SK-N-SH (cell line): ENCODE data around the gene LRRC70. TPM values are rescaled to one million over a fixed set of nuclear protein-coding genes. Genes with fewer than 3 reads are reported as not detected.

Source experiments
- CTCF ChIA-PET: fragments of 300-600, 350-600 bp; formaldehyde crosslinking; extraction: SDS; loops from one replicate; lab custom pipeline; 2021; lab: Yijun Ruan, JAX
- POLR2A ChIA-PET: fragments of 350-600 bp; sonication (Branson Sonifier 250); formaldehyde crosslinking; extraction: SDS; loops from one replicate; lab custom pipeline; 2020; ENCODE audit warnings: antibody characterized with exemption, inconsistent platforms; lab: Yijun Ruan, JAX
- DNase-seq: peaks from one replicate; pipeline ENCODE4 v3.0.0; 2012
- H2AFZ ChIP-seq: fragments of 200-600 bp; sonication (generic); 2 replicates; pipeline ENCODE4 v1.8.1; 2016; ENCODE audit warnings: antibody characterized with exemption, mild to moderate bottlenecking, low read depth
- H3F3A ChIP-seq: fragments of 200-600 bp; sonication (generic); replicated peaks from 2 replicates; pipeline ENCODE3; 2016; ENCODE audit warnings: antibody characterized with exemption, mild to moderate bottlenecking; ENCODE audit not compliant: insufficient read depth
- H3K27ac ChIP-seq, 2 experiments: fragments of 200-500 bp in 1 of 2; fragments of 200-600 bp in 1 of 2; sonication (Bioruptor generic) in 1 of 2; sonication (generic), shearing (Covaris generic) in 1 of 2; 2 replicates each; pipeline versions ENCODE4 v1.5.1 to v1.6.1; 2014 to 2016; ENCODE audit warnings: low read depth in 2 of 2, inconsistent platforms in 1 of 2, low read length in 1 of 2, mild to moderate bottlenecking in 1 of 2, mixed read lengths in 1 of 2
- H3K27me3 ChIP-seq: fragments of 200-600 bp; sonication (generic), shearing (Covaris generic); 2 replicates; pipeline ENCODE4 v1.6.1; 2016; ENCODE audit warnings: mixed run types; ENCODE audit not compliant: insufficient read depth
- H3K36me3 ChIP-seq, 2 experiments: fragments of 200-500 bp in 1 of 2; fragments of 200-600 bp in 1 of 2; sonication (Bioruptor generic) in 1 of 2; sonication (generic) in 1 of 2; replicated peaks in 1 of 2; 2 replicates each; pipeline versions ENCODE3 to v1.5.1; 2014 to 2016; ENCODE audit warnings: low read length in 1 of 2, mild to moderate bottlenecking in 1 of 2; ENCODE audit not compliant: insufficient read depth in 2 of 2, control insufficient read depth in 1 of 2
- H3K4me1 ChIP-seq, 2 experiments: fragments of 200-500 bp in 1 of 2; fragments of 200-600 bp in 1 of 2; sonication (Bioruptor generic) in 1 of 2; sonication (generic), shearing (Covaris generic) in 1 of 2; 2 replicates each; pipeline versions ENCODE4 v1.5.1 to v1.6.1; 2014 to 2016; ENCODE audit warnings: low read depth in 1 of 2, low read length in 1 of 2, mixed run types in 1 of 2; ENCODE audit not compliant: insufficient read depth in 2 of 2, control insufficient read depth in 1 of 2
- H3K4me2 ChIP-seq: fragments of 200-600 bp; sonication (generic), shearing (Covaris generic); 2 replicates; pipeline ENCODE4 v1.6.1; 2017; ENCODE audit warnings: mixed run types
- H3K4me3 ChIP-seq, 2 experiments: fragments of 200-500 bp in 1 of 2; fragments of 200-600 bp in 1 of 2; sonication (Bioruptor generic) in 1 of 2; sonication (generic), shearing (Covaris generic) in 1 of 2; 2 replicates each; pipeline versions ENCODE4 v1.5.1 to v1.8.1; 2014 to 2016; ENCODE audit warnings: low read depth in 2 of 2, inconsistent platforms in 1 of 2, low read length in 1 of 2, mild to moderate bottlenecking in 1 of 2, mixed read lengths in 1 of 2, moderate library complexity in 1 of 2
- H3K79me2 ChIP-seq: fragments of 200-600 bp; sonication (generic); 2 replicates; pipeline ENCODE4 v1.8.1; 2017; ENCODE audit warnings: mild to moderate bottlenecking; ENCODE audit not compliant: insufficient read depth
- H3K9ac ChIP-seq: fragments of 200-600 bp; sonication (generic); 2 replicates; pipeline ENCODE4 v1.6.1; 2017; ENCODE audit warnings: mixed run types
- H3K9me2 ChIP-seq: fragments of 200-600 bp; sonication (generic); 2 replicates; pipeline ENCODE4 v1.6.1; 2017; ENCODE audit warnings: mixed run types
- H3K9me3 ChIP-seq: fragments of 200-600 bp; sonication (generic); 2 replicates; pipeline ENCODE4 v1.6.1; 2017; ENCODE audit warnings: mixed run types, mild to moderate bottlenecking, moderate library complexity
- H4K20me1 ChIP-seq: fragments of 200-600 bp; sonication (generic); 2 replicates; pipeline ENCODE4 v1.6.1; 2017; ENCODE audit warnings: mild to moderate bottlenecking, mixed run types; ENCODE audit not compliant: insufficient read depth
- CHD2 ChIP-seq: fragments of 150-350 bp; IDR thresholded peaks from 2 replicates; pipeline ENCODE4 v1.6.1; 2018; ENCODE audit warnings: low read length; ENCODE audit not compliant: partially characterized antibody
- FOXM1 ChIP-seq: IDR thresholded peaks from 2 replicates; pipeline ENCODE4 v1.4.0; 2012; ENCODE audit warnings: low read depth, mild to moderate bottlenecking
- GABPA ChIP-seq: IDR thresholded peaks from 2 replicates; pipeline ENCODE4 v1.4.0; 2012; ENCODE audit warnings: low read depth, mild to moderate bottlenecking
- JUND ChIP-seq: IDR thresholded peaks from 2 replicates; pipeline ENCODE4 v1.4.0; 2012
- MEF2A ChIP-seq: IDR thresholded peaks from 2 replicates; pipeline ENCODE4 v1.4.0; 2012; ENCODE audit warnings: low read depth, borderline replicate concordance
- MXI1 ChIP-seq: IDR thresholded peaks from 2 replicates; pipeline ENCODE4 v1.6.1; 2012; ENCODE audit warnings: mild to moderate bottlenecking, low read depth, low read length, improper control_type of control experiment
- NFIC ChIP-seq: IDR thresholded peaks from 2 replicates; pipeline ENCODE4 v1.4.0; 2012; ENCODE audit warnings: borderline replicate concordance
- POLR2AphosphoS5 ChIP-seq: IDR thresholded peaks from 2 replicates; pipeline ENCODE4 v1.6.1; 2012; ENCODE audit warnings: low read depth, low read length
- RFX5 ChIP-seq: IDR thresholded peaks from 2 replicates; pipeline ENCODE4 v1.6.1; 2012; ENCODE audit warnings: mild to moderate bottlenecking, improper control_type of control experiment, low read length
- RXRA ChIP-seq: IDR thresholded peaks from 2 replicates; pipeline ENCODE4 v1.4.0; 2012; ENCODE audit warnings: low read depth, mild to moderate bottlenecking, borderline replicate concordance
- TAF1 ChIP-seq: IDR thresholded peaks from 2 replicates; pipeline ENCODE4 v1.6.1; 2012; ENCODE audit warnings: low read depth, mild to moderate bottlenecking, low read length, moderate library complexity, borderline replicate concordance
- TCF12 ChIP-seq: IDR thresholded peaks from 2 replicates; pipeline ENCODE4 v1.4.0; 2012
- WGBS: methylation state at CpG from one replicate; pipeline ENCODE4 v1.1.6; 2017; ENCODE audit warnings: low lambda C conversion rate; 5-methylcytosine and 5-hydroxymethylcytosine counted together
- polyA plus RNA-seq, 3 experiments: library from polyadenylated mRNA; depleted of rRNA; stranded (reverse); fragments of >200 nt; gene quantifications; 2 replicates each; pipeline ENCODE4 v1.2.3, GENCODE V29; 2012
- TF ChIP-seq, protein P1 (sequence below): IDR thresholded peaks from 2 replicates; pipeline ENCODE4 v1.6.1; 2012; ENCODE audit warnings: mild to moderate bottlenecking, low read depth, low read length, moderate library complexity
- TF ChIP-seq, protein P2 (sequence below): fragments of 200-600 bp; sonication (generic); IDR thresholded peaks from 2 replicates; pipeline ENCODE4 v1.6.1; 2017; ENCODE audit warnings: antibody characterized with exemption, mild to moderate bottlenecking, moderate library complexity

Gene LRRC70
- polyA plus RNA-seq, 1 of the 3 experiments (the other 2 are of a cell fraction), result 0.08 TPM

DNA sequence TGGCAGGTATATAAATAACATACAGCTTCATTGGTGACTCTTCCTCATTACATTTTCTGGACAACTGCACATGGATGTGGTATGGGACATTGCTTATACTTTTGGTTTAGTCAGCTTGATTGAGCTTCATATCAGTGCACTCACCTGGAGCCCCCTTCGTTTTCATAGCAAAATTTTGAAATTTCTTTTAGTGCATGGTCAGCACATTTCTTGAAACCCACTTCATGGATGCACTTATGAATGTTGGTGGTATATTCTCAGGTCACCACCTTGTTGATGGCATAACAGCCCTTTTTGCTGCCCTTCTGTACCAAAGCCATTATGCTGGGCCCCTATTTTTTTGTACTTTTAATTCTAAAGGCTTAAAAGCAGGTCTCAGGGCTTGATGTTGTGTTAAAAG is 16.7 kb upstream of the LRRC70 start (continued):
- TF ChIP-seq, protein P1, sequence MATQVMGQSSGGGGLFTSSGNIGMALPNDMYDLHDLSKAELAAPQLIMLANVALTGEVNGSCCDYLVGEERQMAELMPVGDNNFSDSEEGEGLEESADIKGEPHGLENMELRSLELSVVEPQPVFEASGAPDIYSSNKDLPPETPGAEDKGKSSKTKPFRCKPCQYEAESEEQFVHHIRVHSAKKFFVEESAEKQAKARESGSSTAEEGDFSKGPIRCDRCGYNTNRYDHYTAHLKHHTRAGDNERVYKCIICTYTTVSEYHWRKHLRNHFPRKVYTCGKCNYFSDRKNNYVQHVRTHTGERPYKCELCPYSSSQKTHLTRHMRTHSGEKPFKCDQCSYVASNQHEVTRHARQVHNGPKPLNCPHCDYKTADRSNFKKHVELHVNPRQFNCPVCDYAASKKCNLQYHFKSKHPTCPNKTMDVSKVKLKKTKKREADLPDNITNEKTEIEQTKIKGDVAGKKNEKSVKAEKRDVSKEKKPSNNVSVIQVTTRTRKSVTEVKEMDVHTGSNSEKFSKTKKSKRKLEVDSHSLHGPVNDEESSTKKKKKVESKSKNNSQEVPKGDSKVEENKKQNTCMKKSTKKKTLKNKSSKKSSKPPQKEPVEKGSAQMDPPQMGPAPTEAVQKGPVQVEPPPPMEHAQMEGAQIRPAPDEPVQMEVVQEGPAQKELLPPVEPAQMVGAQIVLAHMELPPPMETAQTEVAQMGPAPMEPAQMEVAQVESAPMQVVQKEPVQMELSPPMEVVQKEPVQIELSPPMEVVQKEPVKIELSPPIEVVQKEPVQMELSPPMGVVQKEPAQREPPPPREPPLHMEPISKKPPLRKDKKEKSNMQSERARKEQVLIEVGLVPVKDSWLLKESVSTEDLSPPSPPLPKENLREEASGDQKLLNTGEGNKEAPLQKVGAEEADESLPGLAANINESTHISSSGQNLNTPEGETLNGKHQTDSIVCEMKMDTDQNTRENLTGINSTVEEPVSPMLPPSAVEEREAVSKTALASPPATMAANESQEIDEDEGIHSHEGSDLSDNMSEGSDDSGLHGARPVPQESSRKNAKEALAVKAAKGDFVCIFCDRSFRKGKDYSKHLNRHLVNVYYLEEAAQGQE, result no peak

DNA sequence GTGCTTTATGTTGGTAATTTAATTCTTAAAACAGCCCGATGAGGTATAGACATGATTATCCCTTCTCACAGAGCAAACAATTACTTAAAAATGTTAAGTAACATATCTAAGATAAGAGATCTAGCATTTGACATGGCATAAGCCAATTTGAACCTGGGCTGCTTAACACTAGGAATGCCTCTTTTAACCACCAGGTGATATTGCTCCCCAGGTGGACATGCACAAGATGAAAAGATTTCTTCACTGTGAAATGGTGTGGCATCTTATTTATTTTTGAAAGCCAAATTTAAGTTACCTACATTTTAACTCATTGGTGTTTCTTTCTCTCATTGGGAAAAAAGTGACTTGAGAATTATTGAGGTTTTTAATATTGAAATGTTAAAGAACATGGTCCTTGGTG is 15.8 kb upstream of the LRRC70 start:
- Histone ChIP-seq H4K20me1 (no peaks in the 10 kb centered on the region), H3K4me3 (no peak overlapping the region), H3K27me3 (no peaks in the 10 kb centered on the region), H3F3A (no peaks in the 10 kb centered on the region), H3K27ac (no peak overlapping the region), H3K79me2 (0 out of 2 replicates have a peak, but pooled peaks cover 3% of the 10 kb centered on the region), H2AFZ (no peak overlapping the region), H3K4me2 (no peak overlapping the region), H3K4me1 (no peaks in the 10 kb centered on the region; a peak in 1 of 4 replicates), H3K36me3 (peaks cover 6 to 33% of the 10 kb centered on the region in 2 experiments), H3K9me3 (no peaks in the 10 kb centered on the region), H3K9me2 (no peaks in the 10 kb centered on the region), H3K9ac (no peak overlapping the region)
- TF ChIP-seq CHD2 (no peak), TAF1 (no peak), TCF12 (no peak), GABPA (no peak), MEF2A (no peak), JUND (no peak), POLR2AphosphoS5 (no peak), NFIC (no peak), FOXM1 (no peak), MXI1 (no peak), RXRA (no peak), RFX5 (no peak)
- TF ChIP-seq, protein P2, sequence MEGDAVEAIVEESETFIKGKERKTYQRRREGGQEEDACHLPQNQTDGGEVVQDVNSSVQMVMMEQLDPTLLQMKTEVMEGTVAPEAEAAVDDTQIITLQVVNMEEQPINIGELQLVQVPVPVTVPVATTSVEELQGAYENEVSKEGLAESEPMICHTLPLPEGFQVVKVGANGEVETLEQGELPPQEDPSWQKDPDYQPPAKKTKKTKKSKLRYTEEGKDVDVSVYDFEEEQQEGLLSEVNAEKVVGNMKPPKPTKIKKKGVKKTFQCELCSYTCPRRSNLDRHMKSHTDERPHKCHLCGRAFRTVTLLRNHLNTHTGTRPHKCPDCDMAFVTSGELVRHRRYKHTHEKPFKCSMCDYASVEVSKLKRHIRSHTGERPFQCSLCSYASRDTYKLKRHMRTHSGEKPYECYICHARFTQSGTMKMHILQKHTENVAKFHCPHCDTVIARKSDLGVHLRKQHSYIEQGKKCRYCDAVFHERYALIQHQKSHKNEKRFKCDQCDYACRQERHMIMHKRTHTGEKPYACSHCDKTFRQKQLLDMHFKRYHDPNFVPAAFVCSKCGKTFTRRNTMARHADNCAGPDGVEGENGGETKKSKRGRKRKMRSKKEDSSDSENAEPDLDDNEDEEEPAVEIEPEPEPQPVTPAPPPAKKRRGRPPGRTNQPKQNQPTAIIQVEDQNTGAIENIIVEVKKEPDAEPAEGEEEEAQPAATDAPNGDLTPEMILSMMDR, result no peak
- POLR2A ChIA-PET, result no interaction called here
- 87% methylated on average over 1 of the region's 1 CpG for WGBS
- CTCF ChIA-PET, result no interaction called here
- no peak for DNase-seq
